Measurements from ENCODE around the gene ELP4.

DNA sequence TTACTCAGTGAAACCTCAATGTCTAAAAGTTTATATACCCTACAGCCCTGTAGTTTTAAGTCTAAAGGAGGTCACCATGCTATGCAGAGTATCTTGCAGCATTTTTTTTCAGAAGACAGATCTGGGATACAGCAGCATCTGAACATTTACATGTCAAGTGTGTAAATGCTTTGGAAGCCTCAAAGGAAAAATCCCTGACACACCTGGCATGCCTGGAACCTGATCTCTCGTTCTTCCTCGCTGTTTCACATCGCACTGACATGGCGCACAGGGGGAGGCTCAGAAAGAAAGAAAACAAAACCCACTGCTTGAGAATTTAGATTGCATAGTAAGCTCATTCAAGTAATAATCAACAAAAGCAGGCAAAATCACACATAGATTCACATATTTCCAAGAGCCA, 270.5 kb downstream of the ELP4 start:
- TF ChIP-seq POLR2AphosphoS5 (IDR thresholded peaks at IDR 0.05; ENCODE audit: low read depth, low read length) (no peak), TAF1 (IDR thresholded peaks at IDR 0.05; ENCODE audit: borderline replicate concordance, insufficient read depth, low read length) (no peak), SIN3A (IDR thresholded peaks at IDR 0.05; ENCODE audit: borderline replicate concordance, insufficient read depth, low read length) (no peak), FOXP2 (optimal IDR thresholded peaks at IDR 0.05; ENCODE audit: borderline replicate concordance, extremely low read depth, extremely low read length, insufficient read depth) (no peak)
- TF ChIP-seq, protein P1, sequence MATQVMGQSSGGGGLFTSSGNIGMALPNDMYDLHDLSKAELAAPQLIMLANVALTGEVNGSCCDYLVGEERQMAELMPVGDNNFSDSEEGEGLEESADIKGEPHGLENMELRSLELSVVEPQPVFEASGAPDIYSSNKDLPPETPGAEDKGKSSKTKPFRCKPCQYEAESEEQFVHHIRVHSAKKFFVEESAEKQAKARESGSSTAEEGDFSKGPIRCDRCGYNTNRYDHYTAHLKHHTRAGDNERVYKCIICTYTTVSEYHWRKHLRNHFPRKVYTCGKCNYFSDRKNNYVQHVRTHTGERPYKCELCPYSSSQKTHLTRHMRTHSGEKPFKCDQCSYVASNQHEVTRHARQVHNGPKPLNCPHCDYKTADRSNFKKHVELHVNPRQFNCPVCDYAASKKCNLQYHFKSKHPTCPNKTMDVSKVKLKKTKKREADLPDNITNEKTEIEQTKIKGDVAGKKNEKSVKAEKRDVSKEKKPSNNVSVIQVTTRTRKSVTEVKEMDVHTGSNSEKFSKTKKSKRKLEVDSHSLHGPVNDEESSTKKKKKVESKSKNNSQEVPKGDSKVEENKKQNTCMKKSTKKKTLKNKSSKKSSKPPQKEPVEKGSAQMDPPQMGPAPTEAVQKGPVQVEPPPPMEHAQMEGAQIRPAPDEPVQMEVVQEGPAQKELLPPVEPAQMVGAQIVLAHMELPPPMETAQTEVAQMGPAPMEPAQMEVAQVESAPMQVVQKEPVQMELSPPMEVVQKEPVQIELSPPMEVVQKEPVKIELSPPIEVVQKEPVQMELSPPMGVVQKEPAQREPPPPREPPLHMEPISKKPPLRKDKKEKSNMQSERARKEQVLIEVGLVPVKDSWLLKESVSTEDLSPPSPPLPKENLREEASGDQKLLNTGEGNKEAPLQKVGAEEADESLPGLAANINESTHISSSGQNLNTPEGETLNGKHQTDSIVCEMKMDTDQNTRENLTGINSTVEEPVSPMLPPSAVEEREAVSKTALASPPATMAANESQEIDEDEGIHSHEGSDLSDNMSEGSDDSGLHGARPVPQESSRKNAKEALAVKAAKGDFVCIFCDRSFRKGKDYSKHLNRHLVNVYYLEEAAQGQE (IDR thresholded peaks at IDR 0.05; ENCODE audit: insufficient read depth in 1 of 2, low read depth in 2 of 2, low read length in 2 of 2): no peak
